GM12878 (cell line): ENCODE data around the gene MARVELD2. TPM values are rescaled to one million over a fixed set of nuclear protein-coding genes. Genes with fewer than 3 reads are reported as not detected.

Experiments used
- ATAC-seq: fragments of 200-7000 bp; cut with Tn5 transposase; 3 replicates; pipeline ENCODE4 v1.9.1; 2020; ENCODE audit warnings: mild to moderate bottlenecking, moderate library complexity
- BruUV-seq: library from RNA; stranded (reverse); fragments of 400-500 nt; replicated peaks from 2 replicates; lab custom pipeline; 2021; lab: Mats Ljungman, UMichigan
- CTCF ChIA-PET: fragments of 300-600 bp; sonication (Branson Sonifier 250); formaldehyde crosslinking; extraction: SDS; loops from one replicate; lab custom pipeline; 2021; ENCODE audit warnings: inconsistent platforms; lab: Yijun Ruan, JAX
- POLR2A ChIA-PET: fragments of 350-600 bp; formaldehyde crosslinking; extraction: SDS; loops from one replicate; lab custom pipeline; 2021; ENCODE audit warnings: inconsistent platforms; lab: Charles Lee
- RAD21 ChIA-PET: fragments of 300-600 bp; sonication (Branson Sonifier 250); formaldehyde crosslinking; loops from one replicate; lab custom pipeline; 2023; ENCODE audit warnings: antibody characterized with exemption; ENCODE audit not compliant: unreplicated experiment; lab: Charles Lee
- SMC1A ChIA-PET: fragments of 300-600 bp; sonication (Branson Sonifier 250); formaldehyde crosslinking; loops from one replicate; lab custom pipeline; 2023; ENCODE audit not compliant: unreplicated experiment, uncharacterized antibody; lab: Charles Lee
- DNase-seq: peaks from one replicate; pipeline ENCODE4 v3.0.0-alpha.2; 2011; ENCODE audit warnings: low read depth, low spot score
- FAIRE-seq: peaks from 3 replicates; lab custom pipeline; 2011; peaks lifted over from hg19 to GRCh38; lab: Jason Lieb, UNC
- H2AFZ ChIP-seq: 2 replicates; pipeline ENCODE4 v1.6.0; 2011; ENCODE audit warnings: low read depth, low read length, control low read depth; ENCODE audit not compliant: control insufficient read depth
- H3K27ac ChIP-seq: 2 replicates; pipeline ENCODE4 v1.5.1; 2011; ENCODE audit warnings: control low read depth; ENCODE audit not compliant: control insufficient read depth, insufficient read depth
- H3K27me3 ChIP-seq, 2 experiments: replicated peaks in 1 of 2; 2 replicates each; pipeline versions ENCODE4 v1.6.0 to v1.6.1; 2011; ENCODE audit warnings: low read length in 1 of 2; ENCODE audit not compliant: control insufficient read depth in 2 of 2, insufficient read depth in 2 of 2
- H3K36me3 ChIP-seq, 2 experiments: 2 replicates each; pipeline ENCODE4 v1.5.1; 2011; ENCODE audit warnings: low read length in 1 of 2; ENCODE audit not compliant: control insufficient read depth in 2 of 2, insufficient read depth in 2 of 2
- H3K4me1 ChIP-seq: 2 replicates; pipeline ENCODE4 v1.6.1; 2011; ENCODE audit warnings: mild to moderate bottlenecking, low read length, moderate library complexity, mixed read lengths; ENCODE audit not compliant: control insufficient read depth, insufficient read depth
- H3K4me2 ChIP-seq: 2 replicates; pipeline ENCODE4 v1.6.0; 2011; ENCODE audit warnings: control low read depth; ENCODE audit not compliant: control insufficient read depth, insufficient read depth
- H3K4me3 ChIP-seq: fragments of 200-600 bp; sonication (generic); 2 replicates; pipeline ENCODE4 v1.5.1; 2016
- H3K79me2 ChIP-seq: 2 replicates; pipeline ENCODE4 v1.6.0; 2011; ENCODE audit warnings: low read length; ENCODE audit not compliant: control insufficient read depth, insufficient read depth
- H3K9ac ChIP-seq: 2 replicates; pipeline ENCODE4 v1.8.0; 2011; ENCODE audit warnings: low read length, control low read depth, mixed read lengths; ENCODE audit not compliant: control insufficient read depth, insufficient read depth
- H3K9me3 ChIP-seq: replicated peaks from 3 replicates; pipeline ENCODE4 v1.5.1; 2011; ENCODE audit warnings: mild to moderate bottlenecking, low read length; ENCODE audit not compliant: control insufficient read depth, insufficient read depth
- H4K20me1 ChIP-seq: 2 replicates; pipeline ENCODE4 v1.6.0; 2011; ENCODE audit not compliant: control insufficient read depth, insufficient read depth
- KLF5 ChIP-seq: fragments of 450-650 bp; IDR thresholded peaks from 2 replicates; pipeline ENCODE4 v1.6.1; 2014; ENCODE audit warnings: mild to moderate bottlenecking; ENCODE audit not compliant: partially characterized antibody
- MYB ChIP-seq: fragments of 150-350 bp; IDR thresholded peaks from 2 replicates; pipeline ENCODE4 v1.6.1; 2014; ENCODE audit warnings: mild to moderate bottlenecking, low read depth, low read length, borderline replicate concordance
- NR2C2 ChIP-seq: IDR thresholded peaks from 2 replicates; pipeline ENCODE4 v1.6.1; 2011; ENCODE audit warnings: borderline replicate concordance, low read depth; ENCODE audit not compliant: control insufficient read depth, insufficient read length
- RB1 ChIP-seq: fragments of 450-650 bp; formaldehyde crosslinking; IDR thresholded peaks from 2 replicates; pipeline ENCODE4 v1.6.1; 2017; ENCODE audit warnings: mild to moderate bottlenecking, borderline replicate concordance
- TCF12 ChIP-seq: IDR thresholded peaks from 2 replicates; pipeline ENCODE4 v1.6.1; 2011; ENCODE audit warnings: low read depth, mild to moderate bottlenecking, low read length
- WGBS: methylation state at CpG from one replicate; pipeline ENCODE4 v1.1.6; 2016; ENCODE audit warnings: low lambda C conversion rate; ENCODE audit not compliant: insufficient replicate concordance, insufficient coverage; ENCODE audit errors: missing lambda C conversion rate; 5-methylcytosine and 5-hydroxymethylcytosine counted together
- in situ Hi-C: fragments of 300-500 bp; cut with MboI; formaldehyde crosslinking; loops from 9 replicates; pipeline ENCODE4 v1.14.3; 2018; ENCODE audit warnings: mixed read lengths
- intact Hi-C: fragments of 100-400 bp; cut with micrococcal nuclease; formaldehyde crosslinking; loops from one replicate; pipeline ENCODE4 v1.14.2; 2022; ENCODE audit not compliant: unreplicated experiment
- polyA plus RNA-seq, 11 experiments: library from polyadenylated mRNA; depleted of rRNA in 4 of 11; unstranded in 6 of 11; stranded (reverse) in 5 of 11; fragments of >200 nt; fragmentation: Nextera tagmentation in 4 of 11; fragmentation: Illumina TruSeq in 1 of 11; extraction: Ambion mirVana in 4 of 11; extraction: Trizol in 1 of 11; gene quantifications; 1 replicate in 1 of 11; 2 replicates in 10 of 11; pipeline versions ENCODE4 v1.2.1 to v1.2.3, GENCODE V29; 2011 to 2016; ENCODE audit warnings: inconsistent platforms in 2 of 11, missing spikeins in 2 of 11, low read depth in 1 of 11
- total RNA-seq, 4 experiments: library from RNA; depleted of rRNA in 3 of 4; stranded (reverse); fragments of >200 nt in 3 of 4; fragmentation: Illumina TruSeq in 1 of 4; extraction: Trizol in 1 of 4; gene quantifications; 2 replicates each; pipeline versions ENCODE4 v1.2.1 to v1.2.3, GENCODE V29; 2013 to 2021
- TF ChIP-seq, protein P1 (sequence below): fragments of 450-650 bp; IDR thresholded peaks from 2 replicates; pipeline ENCODE4 v1.6.1; 2018; ENCODE audit warnings: mild to moderate bottlenecking, low read depth, moderate library complexity; ENCODE audit not compliant: partially characterized antibody
- TF ChIP-seq, protein P2 (sequence below): IDR thresholded peaks from 2 replicates; pipeline ENCODE4 v1.6.1; 2012; ENCODE audit warnings: improper control_type of control experiment, low read depth, low read length; ENCODE audit not compliant: insufficient replicate concordance
- TF ChIP-seq, protein P3 (sequence below): fragments of 450-650 bp; IDR thresholded peaks from 2 replicates; pipeline ENCODE4 v1.6.1; 2017; ENCODE audit warnings: mild to moderate bottlenecking, moderate library complexity
- TF ChIP-seq, protein P4 (sequence below): fragments of 450-650 bp; IDR thresholded peaks from 2 replicates; pipeline ENCODE4 v1.6.1; 2017; ENCODE audit warnings: mild to moderate bottlenecking

The MARVELD2 gene
- total and polyA plus RNA-seq, 10 of the 15 experiments (the other 5 are each of a cell fraction or from before 2014, with no cell fraction given): 0.37 to 6.2 (median 3.8) TPM

DNA sequence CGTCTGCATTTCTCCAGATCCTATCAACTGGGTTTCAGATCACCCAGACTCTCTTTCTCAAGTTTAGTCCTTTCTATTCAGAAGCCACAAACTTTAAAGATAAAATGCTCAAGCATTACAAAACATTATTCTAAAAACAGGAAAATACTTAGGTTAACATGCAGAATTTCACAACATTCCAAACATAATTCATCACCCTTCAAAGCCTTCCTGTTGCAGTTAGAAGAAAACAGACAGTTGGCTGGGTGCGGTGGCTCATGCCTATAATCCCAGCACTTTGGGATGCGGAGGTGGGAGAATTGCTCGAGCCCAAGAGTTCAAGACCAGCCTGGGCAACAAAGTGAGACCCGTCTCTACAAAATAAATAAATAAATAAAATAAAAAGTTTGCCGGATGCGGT is 70.0 kb downstream of the MARVELD2 start:
- H3K4me1 ChIP-seq: peaks cover 4% of the 10 kb centered on the region
- CTCF ChIA-PET: no interaction called here
- no peaks in the 10 kb centered on the region for H4K20me1 ChIP-seq
- H3K27me3 ChIP-seq: no peaks in the 10 kb centered on the region
- no peak overlapping the region for H3K4me2 ChIP-seq
- WGBS: 63% methylated on average over 7 of the region's 7 CpGs
- no peak overlapping the region for H3K4me3 ChIP-seq
- SMC1A ChIA-PET: no interaction called here
- no peaks in the 10 kb centered on the region for H3K36me3 ChIP-seq
- no peak overlapping the region for H3K9ac ChIP-seq
- FAIRE-seq (no peak), DNase-seq (no peak), ATAC-seq (no peak)
- no TSS peak for BruUV-seq
- RAD21 ChIA-PET: no interaction called here
- no peak overlapping the region for H2AFZ ChIP-seq
- H3K9me3 ChIP-seq: no peaks in the 10 kb centered on the region
- no peaks in the 10 kb centered on the region for H3K79me2 ChIP-seq
- intact Hi-C loops (no loop called here), in situ Hi-C loops (no loop called here)
- POLR2A ChIA-PET: no interaction called here
- no peak overlapping the region for H3K27ac ChIP-seq
- TF ChIP-seq, protein P1, sequence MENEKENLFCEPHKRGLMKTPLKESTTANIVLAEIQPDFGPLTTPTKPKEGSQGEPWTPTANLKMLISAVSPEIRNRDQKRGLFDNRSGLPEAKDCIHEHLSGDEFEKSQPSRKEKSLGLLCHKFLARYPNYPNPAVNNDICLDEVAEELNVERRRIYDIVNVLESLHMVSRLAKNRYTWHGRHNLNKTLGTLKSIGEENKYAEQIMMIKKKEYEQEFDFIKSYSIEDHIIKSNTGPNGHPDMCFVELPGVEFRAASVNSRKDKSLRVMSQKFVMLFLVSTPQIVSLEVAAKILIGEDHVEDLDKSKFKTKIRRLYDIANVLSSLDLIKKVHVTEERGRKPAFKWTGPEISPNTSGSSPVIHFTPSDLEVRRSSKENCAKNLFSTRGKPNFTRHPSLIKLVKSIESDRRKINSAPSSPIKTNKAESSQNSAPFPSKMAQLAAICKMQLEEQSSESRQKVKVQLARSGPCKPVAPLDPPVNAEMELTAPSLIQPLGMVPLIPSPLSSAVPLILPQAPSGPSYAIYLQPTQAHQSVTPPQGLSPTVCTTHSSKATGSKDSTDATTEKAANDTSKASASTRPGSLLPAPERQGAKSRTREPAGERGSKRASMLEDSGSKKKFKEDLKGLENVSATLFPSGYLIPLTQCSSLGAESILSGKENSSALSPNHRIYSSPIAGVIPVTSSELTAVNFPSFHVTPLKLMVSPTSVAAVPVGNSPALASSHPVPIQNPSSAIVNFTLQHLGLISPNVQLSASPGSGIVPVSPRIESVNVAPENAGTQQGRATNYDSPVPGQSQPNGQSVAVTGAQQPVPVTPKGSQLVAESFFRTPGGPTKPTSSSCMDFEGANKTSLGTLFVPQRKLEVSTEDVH: no peak
- no peak for TF ChIP-seq NR2C2
- TF ChIP-seq, protein P2, sequence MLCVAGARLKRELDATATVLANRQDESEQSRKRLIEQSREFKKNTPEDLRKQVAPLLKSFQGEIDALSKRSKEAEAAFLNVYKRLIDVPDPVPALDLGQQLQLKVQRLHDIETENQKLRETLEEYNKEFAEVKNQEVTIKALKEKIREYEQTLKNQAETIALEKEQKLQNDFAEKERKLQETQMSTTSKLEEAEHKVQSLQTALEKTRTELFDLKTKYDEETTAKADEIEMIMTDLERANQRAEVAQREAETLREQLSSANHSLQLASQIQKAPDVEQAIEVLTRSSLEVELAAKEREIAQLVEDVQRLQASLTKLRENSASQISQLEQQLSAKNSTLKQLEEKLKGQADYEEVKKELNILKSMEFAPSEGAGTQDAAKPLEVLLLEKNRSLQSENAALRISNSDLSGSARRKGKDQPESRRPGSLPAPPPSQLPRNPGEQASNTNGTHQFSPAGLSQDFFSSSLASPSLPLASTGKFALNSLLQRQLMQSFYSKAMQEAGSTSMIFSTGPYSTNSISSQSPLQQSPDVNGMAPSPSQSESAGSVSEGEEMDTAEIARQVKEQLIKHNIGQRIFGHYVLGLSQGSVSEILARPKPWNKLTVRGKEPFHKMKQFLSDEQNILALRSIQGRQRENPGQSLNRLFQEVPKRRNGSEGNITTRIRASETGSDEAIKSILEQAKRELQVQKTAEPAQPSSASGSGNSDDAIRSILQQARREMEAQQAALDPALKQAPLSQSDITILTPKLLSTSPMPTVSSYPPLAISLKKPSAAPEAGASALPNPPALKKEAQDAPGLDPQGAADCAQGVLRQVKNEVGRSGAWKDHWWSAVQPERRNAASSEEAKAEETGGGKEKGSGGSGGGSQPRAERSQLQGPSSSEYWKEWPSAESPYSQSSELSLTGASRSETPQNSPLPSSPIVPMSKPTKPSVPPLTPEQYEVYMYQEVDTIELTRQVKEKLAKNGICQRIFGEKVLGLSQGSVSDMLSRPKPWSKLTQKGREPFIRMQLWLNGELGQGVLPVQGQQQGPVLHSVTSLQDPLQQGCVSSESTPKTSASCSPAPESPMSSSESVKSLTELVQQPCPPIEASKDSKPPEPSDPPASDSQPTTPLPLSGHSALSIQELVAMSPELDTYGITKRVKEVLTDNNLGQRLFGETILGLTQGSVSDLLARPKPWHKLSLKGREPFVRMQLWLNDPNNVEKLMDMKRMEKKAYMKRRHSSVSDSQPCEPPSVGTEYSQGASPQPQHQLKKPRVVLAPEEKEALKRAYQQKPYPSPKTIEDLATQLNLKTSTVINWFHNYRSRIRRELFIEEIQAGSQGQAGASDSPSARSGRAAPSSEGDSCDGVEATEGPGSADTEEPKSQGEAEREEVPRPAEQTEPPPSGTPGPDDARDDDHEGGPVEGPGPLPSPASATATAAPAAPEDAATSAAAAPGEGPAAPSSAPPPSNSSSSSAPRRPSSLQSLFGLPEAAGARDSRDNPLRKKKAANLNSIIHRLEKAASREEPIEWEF: no peak
- TF ChIP-seq TCF12: no peak
- no peak for TF ChIP-seq MYB
- TF ChIP-seq RB1: no peak
- TF ChIP-seq, protein P3, sequence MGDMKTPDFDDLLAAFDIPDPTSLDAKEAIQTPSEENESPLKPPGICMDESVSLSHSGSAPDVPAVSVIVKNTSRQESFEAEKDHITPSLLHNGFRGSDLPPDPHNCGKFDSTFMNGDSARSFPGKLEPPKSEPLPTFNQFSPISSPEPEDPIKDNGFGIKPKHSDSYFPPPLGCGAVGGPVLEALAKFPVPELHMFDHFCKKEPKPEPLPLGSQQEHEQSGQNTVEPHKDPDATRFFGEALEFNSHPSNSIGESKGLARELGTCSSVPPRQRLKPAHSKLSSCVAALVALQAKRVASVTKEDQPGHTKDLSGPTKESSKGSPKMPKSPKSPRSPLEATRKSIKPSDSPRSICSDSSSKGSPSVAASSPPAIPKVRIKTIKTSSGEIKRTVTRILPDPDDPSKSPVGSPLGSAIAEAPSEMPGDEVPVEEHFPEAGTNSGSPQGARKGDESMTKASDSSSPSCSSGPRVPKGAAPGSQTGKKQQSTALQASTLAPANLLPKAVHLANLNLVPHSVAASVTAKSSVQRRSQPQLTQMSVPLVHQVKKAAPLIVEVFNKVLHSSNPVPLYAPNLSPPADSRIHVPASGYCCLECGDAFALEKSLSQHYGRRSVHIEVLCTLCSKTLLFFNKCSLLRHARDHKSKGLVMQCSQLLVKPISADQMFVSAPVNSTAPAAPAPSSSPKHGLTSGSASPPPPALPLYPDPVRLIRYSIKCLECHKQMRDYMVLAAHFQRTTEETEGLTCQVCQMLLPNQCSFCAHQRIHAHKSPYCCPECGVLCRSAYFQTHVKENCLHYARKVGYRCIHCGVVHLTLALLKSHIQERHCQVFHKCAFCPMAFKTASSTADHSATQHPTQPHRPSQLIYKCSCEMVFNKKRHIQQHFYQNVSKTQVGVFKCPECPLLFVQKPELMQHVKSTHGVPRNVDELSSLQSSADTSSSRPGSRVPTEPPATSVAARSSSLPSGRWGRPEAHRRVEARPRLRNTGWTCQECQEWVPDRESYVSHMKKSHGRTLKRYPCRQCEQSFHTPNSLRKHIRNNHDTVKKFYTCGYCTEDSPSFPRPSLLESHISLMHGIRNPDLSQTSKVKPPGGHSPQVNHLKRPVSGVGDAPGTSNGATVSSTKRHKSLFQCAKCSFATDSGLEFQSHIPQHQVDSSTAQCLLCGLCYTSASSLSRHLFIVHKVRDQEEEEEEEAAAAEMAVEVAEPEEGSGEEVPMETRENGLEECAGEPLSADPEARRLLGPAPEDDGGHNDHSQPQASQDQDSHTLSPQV: no peak
- TF ChIP-seq KLF5: no peak
- TF ChIP-seq, protein P4, sequence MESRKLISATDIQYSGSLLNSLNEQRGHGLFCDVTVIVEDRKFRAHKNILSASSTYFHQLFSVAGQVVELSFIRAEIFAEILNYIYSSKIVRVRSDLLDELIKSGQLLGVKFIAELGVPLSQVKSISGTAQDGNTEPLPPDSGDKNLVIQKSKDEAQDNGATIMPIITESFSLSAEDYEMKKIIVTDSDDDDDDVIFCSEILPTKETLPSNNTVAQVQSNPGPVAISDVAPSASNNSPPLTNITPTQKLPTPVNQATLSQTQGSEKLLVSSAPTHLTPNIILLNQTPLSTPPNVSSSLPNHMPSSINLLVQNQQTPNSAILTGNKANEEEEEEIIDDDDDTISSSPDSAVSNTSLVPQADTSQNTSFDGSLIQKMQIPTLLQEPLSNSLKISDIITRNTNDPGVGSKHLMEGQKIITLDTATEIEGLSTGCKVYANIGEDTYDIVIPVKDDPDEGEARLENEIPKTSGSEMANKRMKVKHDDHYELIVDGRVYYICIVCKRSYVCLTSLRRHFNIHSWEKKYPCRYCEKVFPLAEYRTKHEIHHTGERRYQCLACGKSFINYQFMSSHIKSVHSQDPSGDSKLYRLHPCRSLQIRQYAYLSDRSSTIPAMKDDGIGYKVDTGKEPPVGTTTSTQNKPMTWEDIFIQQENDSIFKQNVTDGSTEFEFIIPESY: no peak
